ENCODE measurements around the gene L3MBTL4. TPM values are rescaled to one million over a fixed set of nuclear protein-coding genes. Genes with fewer than 3 reads are reported as not detected.
A peak's percentile ranks its signal among the peaks of the same experiment; 100 is the strongest.

The L3MBTL4 gene
- total RNA-seq, 2 donors from 2014 or later = 4.6 to 7.2 TPM

- Mint-ChIP-seq H3K4me1 (peaks cover 11% of the 10 kb centered on the region), H3K36me3 (ENCODE audit: low read depth) (no peaks in the 10 kb centered on the region), H3K9me3 (no peaks in the 10 kb centered on the region), H3K4me3 (no peak overlapping the region), H3K27ac (no peak overlapping the region), H3K27me3 (ENCODE audit: insufficient read depth) (no peaks in the 10 kb centered on the region)
- Histone ChIP-seq H3K27me3 (ENCODE audit: control insufficient read depth, insufficient read depth, low read length, poor library complexity, severe bottlenecking) (no peaks in the 10 kb centered on the region), H3K9me3 (ENCODE audit: control insufficient read depth, low read length) (peaks cover 14% of the 10 kb centered on the region), H3K9ac (ENCODE audit: extremely low read depth, low read length, poor library complexity, severe bottlenecking) (no peak overlapping the region), H3K36me3 (ENCODE audit: control insufficient read depth, insufficient read depth, low read length) (no peaks in the 10 kb centered on the region), H3K4me3 (ENCODE audit: low read length) (no peak overlapping the region), H3K4me1 (ENCODE audit: control insufficient read depth, insufficient read depth, low read length) (peaks cover 4% of the 10 kb centered on the region), H3K27ac (ENCODE audit: low read depth, low read length) (no peak overlapping the region)
- WGBS, 2 experiments (ENCODE audit: insufficient coverage in 1 of 2, insufficient read length in 1 of 2) = 75% methylated on average over 1 of the region's 1 CpG; no CpG with 5 or more reads in 1 of the 2 experiments
- TF ChIP-seq CTCF (conservative IDR thresholded peaks at IDR 0.05) = no peak
- no peak for DNase-seq
These were observed 370.4 kb downstream of the L3MBTL4 start for GRCh38 chr18:6044319-6044718.

GRCh38 chr18:6039055-6039454 is 375.7 kb downstream of the L3MBTL4 start:
- DNase-seq = no peak
- 83 to 100% methylated on average over 1 to 2 of the region's 2 CpGs for WGBS, 2 experiments (ENCODE audit: insufficient coverage in 1 of 2, insufficient read length in 1 of 2)
- H3K27ac Mint-ChIP-seq = no peak overlapping the region
- Histone ChIP-seq H3K4me1 (ENCODE audit: control insufficient read depth, insufficient read depth, low read length) (peaks cover 4% of the 10 kb centered on the region), H3K27me3 (ENCODE audit: control insufficient read depth, insufficient read depth, low read length, poor library complexity, severe bottlenecking) (no peaks in the 10 kb centered on the region), H3K9ac (ENCODE audit: extremely low read depth, low read length, poor library complexity, severe bottlenecking) (no peak overlapping the region), H3K36me3 (ENCODE audit: control insufficient read depth, insufficient read depth, low read length) (no peaks in the 10 kb centered on the region), H3K9me3 (ENCODE audit: control insufficient read depth, low read length) (peaks cover 10% of the 10 kb centered on the region), H3K27ac (ENCODE audit: low read depth, low read length) (no peak overlapping the region), H3K4me3 (ENCODE audit: low read length) (no peak overlapping the region)
- no peak for TF ChIP-seq CTCF (conservative IDR thresholded peaks at IDR 0.05)
- H3K27me3 Mint-ChIP-seq (ENCODE audit: insufficient read depth) = no peaks in the 10 kb centered on the region
- no peak overlapping the region for H3K4me3 Mint-ChIP-seq
- H3K4me1 Mint-ChIP-seq = peaks cover 11% of the 10 kb centered on the region
- H3K9me3 Mint-ChIP-seq = peaks cover 10% of the 10 kb centered on the region
- H3K36me3 Mint-ChIP-seq (ENCODE audit: low read depth) = no peaks in the 10 kb centered on the region

- Mint-ChIP-seq H3K36me3 (ENCODE audit: low read depth) (no peaks in the 10 kb centered on the region), H3K27ac (no peak overlapping the region), H3K4me1 (peaks cover 7% of the 10 kb centered on the region), H3K27me3 (ENCODE audit: insufficient read depth) (peaks cover 3% of the 10 kb centered on the region), H3K4me3 (no peak overlapping the region), H3K9me3 (peaks cover 22% of the 10 kb centered on the region)
- TF ChIP-seq CTCF (conservative IDR thresholded peaks at IDR 0.05) = no peak
- Histone ChIP-seq H3K36me3 (ENCODE audit: control insufficient read depth, insufficient read depth, low read length) (no peaks in the 10 kb centered on the region), H3K27ac (ENCODE audit: low read depth, low read length) (no peak overlapping the region), H3K9me3 (ENCODE audit: control insufficient read depth, low read length) (peaks cover 14% of the 10 kb centered on the region), H3K4me3 (ENCODE audit: low read length) (no peak overlapping the region), H3K4me1 (ENCODE audit: control insufficient read depth, insufficient read depth, low read length) (peaks cover 3% of the 10 kb centered on the region), H3K27me3 (ENCODE audit: control insufficient read depth, insufficient read depth, low read length, poor library complexity, severe bottlenecking) (no peaks in the 10 kb centered on the region), H3K9ac (ENCODE audit: extremely low read depth, low read length, poor library complexity, severe bottlenecking) (no peak overlapping the region)
- WGBS, 2 experiments (ENCODE audit: insufficient coverage in 1 of 2, insufficient read length in 1 of 2) = 85 to 93% methylated on average over 2 of the region's 2 CpGs
- peak; percentile 52 for DNase-seq
These were observed 383.3 kb downstream of the L3MBTL4 start for GRCh38 chr18:6031442-6031841.
